H9 (cell line): ENCODE data around the gene ATCAY. TPM values are rescaled to one million over a fixed set of nuclear protein-coding genes. Genes with fewer than 3 reads are reported as not detected.

ENCODE experiments used
- DNase-seq: peaks from one replicate; pipeline ENCODE4 v3.0.0-alpha.2; 2017
- H2AFZ ChIP-seq: one replicate; pipeline ENCODE4 v1.6.1; 2013; ENCODE audit warnings: mild to moderate bottlenecking, low read length, control low read depth, moderate library complexity
- H2AK5ac ChIP-seq: 2 replicates; pipeline ENCODE4 v1.6.1; 2013; ENCODE audit warnings: low read length, control low read depth, mixed read lengths; ENCODE audit not compliant: insufficient read length
- H2BK120ac ChIP-seq: one replicate; pipeline ENCODE4 v1.6.1; 2013; ENCODE audit warnings: low read depth, mild to moderate bottlenecking, low read length, control low read depth, inconsistent platforms; ENCODE audit not compliant: poor library complexity, severe bottlenecking
- H2BK12ac ChIP-seq: 2 replicates; pipeline ENCODE4 v1.6.1; 2013; ENCODE audit warnings: low read length, control low read depth, mixed read lengths, low read depth; ENCODE audit not compliant: insufficient read length
- H2BK15ac ChIP-seq: 2 replicates; pipeline ENCODE4 v1.6.1; 2013; ENCODE audit warnings: low read depth, low read length, control low read depth
- H2BK20ac ChIP-seq: one replicate; pipeline ENCODE4 v1.6.1; 2013; ENCODE audit warnings: low read depth, mild to moderate bottlenecking, low read length, control low read depth, inconsistent platforms; ENCODE audit not compliant: poor library complexity, severe bottlenecking
- H2BK5ac ChIP-seq: 2 replicates; pipeline ENCODE4 v1.6.1; 2013; ENCODE audit warnings: low read length, control low read depth, mixed read lengths; ENCODE audit not compliant: insufficient read length
- H3K14ac ChIP-seq: 2 replicates; pipeline ENCODE4 v1.6.1; 2013; ENCODE audit warnings: low read length, control low read depth; ENCODE audit not compliant: insufficient read depth
- H3K18ac ChIP-seq: 2 replicates; pipeline ENCODE4 v1.6.1; 2013; ENCODE audit warnings: low read depth, mild to moderate bottlenecking, mixed read lengths, low read length, control low read depth; ENCODE audit not compliant: insufficient read length
- H3K23ac ChIP-seq: 2 replicates; pipeline ENCODE4 v1.6.1; 2013; ENCODE audit warnings: low read length, control low read depth, mixed read lengths, low read depth; ENCODE audit not compliant: insufficient read length
- H3K23me2 ChIP-seq: 2 replicates; pipeline ENCODE4 v1.6.1; 2013; ENCODE audit warnings: low read depth, mild to moderate bottlenecking, mixed read lengths, low read length, control low read depth; ENCODE audit not compliant: insufficient read length, poor library complexity, severe bottlenecking
- H3K27ac ChIP-seq: 2 replicates; pipeline ENCODE4 v1.5.1; 2013; ENCODE audit warnings: low read length, control low read depth, mixed read lengths, low read depth; ENCODE audit not compliant: insufficient read length
- H3K27me3 ChIP-seq: 2 replicates; pipeline ENCODE4 v1.6.1; 2013; ENCODE audit warnings: low read length, control low read depth, inconsistent platforms; ENCODE audit not compliant: insufficient read depth
- H3K4ac ChIP-seq: 2 replicates; pipeline ENCODE4 v1.6.1; 2013; ENCODE audit warnings: low read depth, mild to moderate bottlenecking, control low read depth, inconsistent platforms, low read length, moderate library complexity
- H3K4me1 ChIP-seq: 2 replicates; pipeline ENCODE4 v1.6.1; 2013; ENCODE audit warnings: low read length, control low read depth, inconsistent platforms; ENCODE audit not compliant: insufficient read depth
- H3K4me2 ChIP-seq: 2 replicates; pipeline ENCODE4 v1.6.1; 2013; ENCODE audit warnings: low read length, control low read depth, mixed read lengths; ENCODE audit not compliant: insufficient read length, insufficient read depth
- H3K56ac ChIP-seq: 2 replicates; pipeline ENCODE4 v1.6.1; 2013; ENCODE audit warnings: low read depth, mild to moderate bottlenecking, mixed read lengths, low read length, control low read depth; ENCODE audit not compliant: insufficient read length
- H3K79me1 ChIP-seq: 2 replicates; pipeline ENCODE4 v1.6.1; 2013; ENCODE audit warnings: low read depth, mild to moderate bottlenecking, moderate library complexity, low read length, control low read depth, inconsistent platforms; ENCODE audit not compliant: insufficient read depth, poor library complexity, severe bottlenecking
- H3K79me2 ChIP-seq: 2 replicates; pipeline ENCODE4 v1.6.1; 2013; ENCODE audit warnings: low read length, control low read depth, inconsistent platforms; ENCODE audit not compliant: insufficient read depth
- H3K9ac ChIP-seq: 2 replicates; pipeline ENCODE4 v1.6.1; 2013; ENCODE audit warnings: low read length, control low read depth, mixed read lengths; ENCODE audit not compliant: insufficient read length; ENCODE audit errors: extremely low read depth
- H3K9me3 ChIP-seq: one replicate; pipeline ENCODE4 v1.6.1; 2013; ENCODE audit warnings: low read depth, low read length, inconsistent platforms; ENCODE audit not compliant: control insufficient read depth
- H3T11ph ChIP-seq: one replicate; pipeline ENCODE4 v1.6.1; 2013; ENCODE audit warnings: mild to moderate bottlenecking, low read length, control low read depth, inconsistent platforms
- H4K20me1 ChIP-seq: one replicate; pipeline ENCODE4 v1.6.1; 2013; ENCODE audit not compliant: control insufficient read depth, insufficient read length, insufficient read depth
- H4K5ac ChIP-seq: 2 replicates; pipeline ENCODE4 v1.6.1; 2013; ENCODE audit warnings: low read depth, mild to moderate bottlenecking, mixed read lengths, low read length, control low read depth; ENCODE audit not compliant: insufficient read length
- H4K8ac ChIP-seq: replicated peaks from 2 replicates; pipeline ENCODE4 v1.6.1; 2013; ENCODE audit warnings: low read length, control low read depth, mixed read lengths, low read depth; ENCODE audit not compliant: insufficient read length
- H4K91ac ChIP-seq: 2 replicates; pipeline ENCODE4 v1.6.1; 2013; ENCODE audit warnings: low read depth, mild to moderate bottlenecking, moderate library complexity, mixed read lengths, low read length, control low read depth; ENCODE audit not compliant: insufficient read length
- H3K27ac Mint-ChIP-seq, 3 experiments: 2 replicates in 2 of 3; 3 replicates in 1 of 3; pipeline ENCODE4 v1.8.0; 2020 to 2021; ENCODE audit warnings: mixed read lengths in 3 of 3, mild to moderate bottlenecking in 1 of 3, moderate library complexity in 1 of 3
- H3K27me3 Mint-ChIP-seq: 2 replicates; pipeline ENCODE4 v1.8.0; 2021; ENCODE audit warnings: low read depth, mild to moderate bottlenecking, moderate library complexity, mixed read lengths
- H3K36me3 Mint-ChIP-seq, 3 experiments: 2 replicates in 2 of 3; 3 replicates in 1 of 3; pipeline ENCODE4 v1.8.0; 2020 to 2021; ENCODE audit warnings: low read depth in 3 of 3, mixed read lengths in 3 of 3; ENCODE audit not compliant: insufficient read depth in 1 of 3
- H3K4me1 Mint-ChIP-seq, 2 experiments: 2 replicates each; pipeline ENCODE4 v1.8.0; 2020; ENCODE audit warnings: mixed read lengths in 2 of 2
- H3K4me3 Mint-ChIP-seq, 2 experiments: 2 replicates in 1 of 2; 3 replicates in 1 of 2; pipeline ENCODE4 v1.8.0; 2020 to 2021; ENCODE audit warnings: mild to moderate bottlenecking in 2 of 2, mixed read lengths in 2 of 2, moderate library complexity in 1 of 2
- H3K9me3 Mint-ChIP-seq, 2 experiments: 2 replicates in 1 of 2; 3 replicates in 1 of 2; pipeline ENCODE4 v1.8.0; 2020; ENCODE audit warnings: mild to moderate bottlenecking in 2 of 2, mixed read lengths in 2 of 2, moderate library complexity in 1 of 2
- CTCF ChIP-seq: fragments of 200-600 bp; sonication (generic); conservative IDR thresholded peaks from 3 replicates; pipeline ENCODE4 v1.8.0; 2021; ENCODE audit warnings: antibody characterized with exemption, mild to moderate bottlenecking
- WGBS: extraction: QIAGEN DNeasy Blood & Tissue Kit; methylation state at CpG from one replicate; pipeline ENCODE4 v1.1.7; 2013; ENCODE audit warnings: missing lambda C conversion rate, low lambda C conversion rate, mixed read lengths; ENCODE audit not compliant: insufficient read length; ENCODE audit errors: extremely low coverage; 5-methylcytosine and 5-hydroxymethylcytosine counted together
- total RNA-seq: library from RNA; stranded (reverse); gene quantifications from 2 replicates; pipeline ENCODE4 v1.2.1, GENCODE V29; 2021

The ATCAY gene
- total RNA-seq, 1 experiment from 2014 or later = 12.2 TPM

GRCh38 chr19:3908266-3909054 lies 28.0 kb downstream of the ATCAY start:
- no peak overlapping the region for H2BK5ac ChIP-seq
- H3K27ac ChIP-seq = no peak overlapping the region
- H4K20me1 ChIP-seq = no peaks in the 10 kb centered on the region
- no peak overlapping the region for H3K23ac ChIP-seq
- H3K23me2 ChIP-seq = no peaks in the 10 kb centered on the region
- no peak overlapping the region for H3K56ac ChIP-seq
- H4K5ac ChIP-seq = no peak overlapping the region
- H3K4me2 ChIP-seq = no peak overlapping the region
- no peak overlapping the region for H4K91ac ChIP-seq
- no peak for DNase-seq
- H3K4me3 Mint-ChIP-seq = no peak overlapping the region
- no peak for TF ChIP-seq CTCF
- H3K27me3 ChIP-seq = no peaks in the 10 kb centered on the region
- H3K79me1 ChIP-seq = no peaks in the 10 kb centered on the region
- peaks cover 17% of the 10 kb centered on the region in 2 experiments for H3K9me3 Mint-ChIP-seq
- H3K18ac ChIP-seq = no peak overlapping the region
- no peak overlapping the region for H4K8ac ChIP-seq
- H3K27ac Mint-ChIP-seq = no peak overlapping the region
- H2AFZ ChIP-seq = no peak overlapping the region
- WGBS = 40% methylated on average over 1 of the region's 14 CpGs
- H2BK120ac ChIP-seq = no peak overlapping the region
- no peak overlapping the region for H2BK20ac ChIP-seq
- no peak overlapping the region for H3T11ph ChIP-seq
- H2BK12ac ChIP-seq = no peak overlapping the region
- H3K79me2 ChIP-seq = no peaks in the 10 kb centered on the region
- H3K36me3 Mint-ChIP-seq = peaks cover 34 to 44% (median 44%) of the 10 kb centered on the region in 3 experiments
- H3K4me1 Mint-ChIP-seq = no peaks in the 10 kb centered on the region
- H3K4ac ChIP-seq = no peak overlapping the region
- H3K9ac ChIP-seq = no peak overlapping the region
- no peak overlapping the region for H3K14ac ChIP-seq
- no peaks in the 10 kb centered on the region; the same call in 1 of the 2 replicates for H3K27me3 Mint-ChIP-seq
- H3K9me3 ChIP-seq = peaks cover 12% of the 10 kb centered on the region
- no peak overlapping the region for H2BK15ac ChIP-seq
- H2AK5ac ChIP-seq = no peak overlapping the region
- no peaks in the 10 kb centered on the region for H3K4me1 ChIP-seq
